Measurements from ENCODE around the gene BRD3OS.

BRD3OS gene

DNA sequence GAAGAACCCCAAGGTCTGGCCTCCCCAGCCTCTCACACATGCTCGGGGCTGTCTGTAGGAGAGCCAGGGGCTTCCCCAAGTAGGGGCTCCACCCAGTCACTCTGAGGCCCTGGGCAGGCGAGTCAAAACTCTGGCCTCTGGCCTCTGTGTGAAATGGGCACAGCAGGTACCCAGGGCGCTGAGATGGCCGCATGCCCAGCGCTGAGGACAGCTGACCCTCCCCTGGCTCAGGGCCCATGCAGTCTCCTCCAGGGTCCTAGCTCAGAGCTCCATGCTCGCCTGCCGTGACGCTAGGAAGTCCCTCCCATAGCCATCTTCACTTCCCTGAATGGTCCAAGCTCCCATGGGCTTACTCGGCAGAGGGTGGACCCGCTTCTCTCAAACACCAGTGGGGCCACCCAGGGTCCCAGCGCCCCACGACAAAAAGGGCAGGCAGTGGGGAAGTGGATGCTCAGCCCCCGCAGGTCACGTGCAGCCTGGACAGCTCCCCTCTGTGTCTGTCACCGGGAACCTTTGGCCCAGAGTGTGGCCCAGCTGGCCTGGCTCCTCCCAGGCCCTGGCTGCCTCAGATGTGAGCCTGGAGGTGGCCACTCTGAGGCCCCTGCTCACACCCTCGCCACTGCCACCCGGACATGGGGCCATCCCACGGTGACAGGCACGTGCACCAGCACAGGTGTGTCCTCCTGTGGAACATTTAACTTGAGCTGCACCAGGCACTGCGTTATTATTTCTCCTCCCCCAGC lies 21.0 kb upstream of the BRD3OS start:
- H3K9ac ChIP-seq (ENCODE audit: low read length in 5 of 5): no peak overlapping the region
- H3K9me3 ChIP-seq (ENCODE audit: control insufficient read depth in 5 of 5, low read length in 5 of 5): no peaks in the 10 kb centered on the region
- peaks cover 0 to 6% (median 5%) of the 10 kb centered on the region in 5 donors for H3K4me1 ChIP-seq (ENCODE audit: control insufficient read depth in 5 of 5, insufficient read depth in 5 of 5, low read length in 5 of 5)
- peaks cover 2 to 24% (median 7%) of the 10 kb centered on the region in 5 donors for H3K27me3 ChIP-seq (ENCODE audit: control insufficient read depth in 5 of 5, insufficient read depth in 4 of 5, low read length in 5 of 5)
- no peaks in the 10 kb centered on the region for H3K36me3 ChIP-seq (ENCODE audit: control insufficient read depth in 5 of 5, insufficient read depth in 5 of 5, low read length in 5 of 5)
- no peak overlapping the region for H3K27ac ChIP-seq (ENCODE audit: low read depth, low read length)
- H3K4me3 ChIP-seq (ENCODE audit: low read depth in 1 of 5, low read length in 5 of 5): no peak overlapping the region

DNA sequence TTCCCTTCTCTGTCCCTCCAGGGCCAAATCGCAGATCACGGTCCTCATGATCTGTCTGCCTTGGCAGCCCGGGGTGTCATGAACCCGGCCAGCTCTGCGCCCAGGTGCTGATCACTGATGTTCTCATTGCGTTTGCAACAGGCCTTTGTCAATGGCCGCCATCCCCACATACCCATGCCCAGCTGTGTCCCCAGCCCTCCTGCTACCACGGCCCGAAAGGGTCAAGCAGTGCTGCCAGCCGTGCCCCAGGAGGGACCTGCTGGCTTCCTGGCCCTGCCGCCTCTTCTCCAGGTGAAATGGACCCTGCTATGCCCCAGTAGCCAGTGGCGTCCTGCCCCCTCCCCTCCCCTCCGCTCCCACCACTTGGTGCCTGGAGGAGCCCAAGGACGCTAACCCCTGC lies 20.4 kb upstream of the BRD3OS start:
- Histone ChIP-seq H3K9ac (ENCODE audit: low read length in 5 of 5) (no peak overlapping the region), H3K27ac (ENCODE audit: low read depth, low read length) (no peak overlapping the region), H3K27me3 (ENCODE audit: control insufficient read depth in 5 of 5, insufficient read depth in 4 of 5, low read length in 5 of 5) (peaks cover 2 to 24% (median 7%) of the 10 kb centered on the region in 5 donors), H3K4me1 (ENCODE audit: control insufficient read depth in 5 of 5, insufficient read depth in 5 of 5, low read length in 5 of 5) (peaks cover 0 to 6% (median 5%) of the 10 kb centered on the region in 5 donors), H3K4me3 (ENCODE audit: low read depth in 1 of 5, low read length in 5 of 5) (no peak overlapping the region), H3K9me3 (ENCODE audit: control insufficient read depth in 5 of 5, low read length in 5 of 5) (no peaks in the 10 kb centered on the region), H3K36me3 (ENCODE audit: control insufficient read depth in 5 of 5, insufficient read depth in 5 of 5, low read length in 5 of 5) (no peaks in the 10 kb centered on the region)

DNA sequence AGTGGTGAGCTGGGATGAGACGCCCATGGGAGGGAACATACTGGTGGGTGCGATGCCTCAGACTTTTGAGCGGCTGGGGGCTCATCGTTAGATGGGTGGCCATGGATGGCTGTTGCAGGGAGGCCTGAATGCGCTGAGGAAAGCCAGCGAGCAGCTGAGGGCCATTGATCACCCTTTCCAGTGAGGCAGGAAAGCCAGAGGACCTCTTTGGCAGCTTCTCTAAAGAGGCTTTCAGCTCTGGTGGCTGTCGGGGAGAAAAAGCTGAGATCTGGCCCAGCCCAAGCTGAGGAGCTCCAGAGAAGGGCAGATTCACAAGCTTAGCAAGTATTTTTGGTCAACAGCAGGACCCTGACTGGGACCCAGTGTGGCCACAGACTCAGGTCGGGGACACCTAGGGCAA lies 19.9 kb upstream of the BRD3OS start:
- no peaks in the 10 kb centered on the region for H3K36me3 ChIP-seq (ENCODE audit: control insufficient read depth in 5 of 5, insufficient read depth in 5 of 5, low read length in 5 of 5)
- no peak overlapping the region for H3K27ac ChIP-seq (ENCODE audit: low read depth, low read length)
- H3K27me3 ChIP-seq (ENCODE audit: control insufficient read depth in 5 of 5, insufficient read depth in 4 of 5, low read length in 5 of 5): peaks cover 2 to 24% (median 11%) of the 10 kb centered on the region in 5 donors
- no peak overlapping the region for H3K9ac ChIP-seq (ENCODE audit: low read length in 5 of 5)
- no peak overlapping the region for H3K4me3 ChIP-seq (ENCODE audit: low read depth in 1 of 5, low read length in 5 of 5)
- H3K4me1 ChIP-seq (ENCODE audit: control insufficient read depth in 5 of 5, insufficient read depth in 5 of 5, low read length in 5 of 5): peaks cover 0 to 6% (median 5%) of the 10 kb centered on the region in 5 donors
- H3K9me3 ChIP-seq (ENCODE audit: control insufficient read depth in 5 of 5, low read length in 5 of 5): no peaks in the 10 kb centered on the region

DNA sequence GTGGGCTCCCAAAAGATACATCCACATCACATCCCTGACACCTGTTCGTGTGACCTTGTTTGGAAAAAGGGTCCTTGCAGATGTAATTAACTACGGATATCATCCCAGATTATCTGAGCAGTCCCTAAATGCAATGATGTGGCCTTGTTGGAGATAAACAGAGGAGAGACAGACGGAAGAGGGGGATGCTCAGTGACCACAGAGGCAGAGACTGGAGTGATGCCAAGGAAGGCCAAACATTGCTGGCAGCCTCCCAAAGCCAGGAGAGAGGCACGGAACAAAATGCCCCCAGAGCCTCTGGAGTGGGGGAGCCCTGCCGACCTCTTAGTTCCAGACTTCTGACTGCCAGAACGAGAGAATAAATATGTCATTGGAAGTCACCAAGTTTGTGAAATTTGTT lies 18.1 kb upstream of the BRD3OS start:
- no peak overlapping the region for H3K9ac ChIP-seq (ENCODE audit: low read length in 5 of 5)
- H3K27ac ChIP-seq (ENCODE audit: low read depth, low read length): no peak overlapping the region
- peaks cover 0 to 6% (median 5%) of the 10 kb centered on the region in 5 donors for H3K4me1 ChIP-seq (ENCODE audit: control insufficient read depth in 5 of 5, insufficient read depth in 5 of 5, low read length in 5 of 5)
- H3K4me3 ChIP-seq (ENCODE audit: low read depth in 1 of 5, low read length in 5 of 5): no peak overlapping the region
- H3K9me3 ChIP-seq (ENCODE audit: control insufficient read depth in 5 of 5, low read length in 5 of 5): no peaks in the 10 kb centered on the region
- peaks cover 2 to 24% (median 12%) of the 10 kb centered on the region in 5 donors for H3K27me3 ChIP-seq (ENCODE audit: control insufficient read depth in 5 of 5, insufficient read depth in 4 of 5, low read length in 5 of 5)
- H3K36me3 ChIP-seq (ENCODE audit: control insufficient read depth in 5 of 5, insufficient read depth in 5 of 5, low read length in 5 of 5): no peaks in the 10 kb centered on the region

DNA sequence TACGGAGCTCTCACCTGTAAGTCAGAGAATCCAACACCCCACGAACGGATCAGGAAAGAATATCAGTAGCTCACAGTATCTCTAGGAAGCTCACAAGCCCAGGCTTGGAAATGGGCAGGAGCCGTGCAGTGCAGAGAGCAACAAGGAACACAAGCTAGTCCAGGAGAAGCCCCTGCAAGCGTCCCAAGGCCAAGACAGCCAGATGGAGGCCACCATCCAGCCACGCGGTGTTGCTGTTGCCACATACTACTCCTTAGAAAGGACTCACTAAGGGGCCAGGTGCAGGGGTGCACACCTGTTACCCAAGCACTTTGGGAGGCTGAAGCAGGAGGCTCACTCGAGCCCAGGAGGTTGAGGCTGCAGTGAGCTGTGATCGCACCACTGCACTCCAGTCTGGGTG lies 17.7 kb upstream of the BRD3OS start:
- Histone ChIP-seq H3K4me1 (ENCODE audit: control insufficient read depth in 5 of 5, insufficient read depth in 5 of 5, low read length in 5 of 5) (peaks cover 0 to 6% (median 5%) of the 10 kb centered on the region in 5 donors), H3K9ac (ENCODE audit: low read length in 5 of 5) (no peak overlapping the region), H3K9me3 (ENCODE audit: control insufficient read depth in 5 of 5, low read length in 5 of 5) (no peaks in the 10 kb centered on the region), H3K27ac (ENCODE audit: low read depth, low read length) (no peak overlapping the region), H3K36me3 (ENCODE audit: control insufficient read depth in 5 of 5, insufficient read depth in 5 of 5, low read length in 5 of 5) (no peaks in the 10 kb centered on the region), H3K27me3 (ENCODE audit: control insufficient read depth in 5 of 5, insufficient read depth in 4 of 5, low read length in 5 of 5) (peaks cover 2 to 24% (median 12%) of the 10 kb centered on the region in 5 donors), H3K4me3 (ENCODE audit: low read depth in 1 of 5, low read length in 5 of 5) (no peak overlapping the region)

- H3K9ac ChIP-seq (ENCODE audit: low read length in 5 of 5): no peak overlapping the region
- no peak overlapping the region for H3K27ac ChIP-seq (ENCODE audit: low read depth, low read length)
- no peaks in the 10 kb centered on the region for H3K9me3 ChIP-seq (ENCODE audit: control insufficient read depth in 5 of 5, low read length in 5 of 5)
- no peaks in the 10 kb centered on the region for H3K36me3 ChIP-seq (ENCODE audit: control insufficient read depth in 5 of 5, insufficient read depth in 5 of 5, low read length in 5 of 5)
- no peak overlapping the region for H3K4me3 ChIP-seq (ENCODE audit: low read depth in 1 of 5, low read length in 5 of 5)
- H3K4me1 ChIP-seq (ENCODE audit: control insufficient read depth in 5 of 5, insufficient read depth in 5 of 5, low read length in 5 of 5): no peaks in the 10 kb centered on the region
- H3K27me3 ChIP-seq (ENCODE audit: control insufficient read depth in 5 of 5, insufficient read depth in 4 of 5, low read length in 5 of 5): peaks cover 2 to 18% (median 9%) of the 10 kb centered on the region in 5 donors
These were observed 14.7 kb upstream of the BRD3OS start for GRCh38 chr9:134010310-134011173.

GRCh38 chr9:134011401-134011800 lies 13.9 kb upstream of the BRD3OS start:
- Histone ChIP-seq H3K9ac (ENCODE audit: low read length in 5 of 5) (no peak overlapping the region), H3K9me3 (ENCODE audit: control insufficient read depth in 5 of 5, low read length in 5 of 5) (no peaks in the 10 kb centered on the region), H3K4me3 (ENCODE audit: low read depth in 1 of 5, low read length in 5 of 5) (no peak overlapping the region), H3K27me3 (ENCODE audit: control insufficient read depth in 5 of 5, insufficient read depth in 4 of 5, low read length in 5 of 5) (peaks cover 2 to 18% (median 9%) of the 10 kb centered on the region in 5 donors), H3K36me3 (ENCODE audit: control insufficient read depth in 5 of 5, insufficient read depth in 5 of 5, low read length in 5 of 5) (no peaks in the 10 kb centered on the region), H3K27ac (ENCODE audit: low read depth, low read length) (no peak overlapping the region), H3K4me1 (ENCODE audit: control insufficient read depth in 5 of 5, insufficient read depth in 5 of 5, low read length in 5 of 5) (no peaks in the 10 kb centered on the region)

DNA sequence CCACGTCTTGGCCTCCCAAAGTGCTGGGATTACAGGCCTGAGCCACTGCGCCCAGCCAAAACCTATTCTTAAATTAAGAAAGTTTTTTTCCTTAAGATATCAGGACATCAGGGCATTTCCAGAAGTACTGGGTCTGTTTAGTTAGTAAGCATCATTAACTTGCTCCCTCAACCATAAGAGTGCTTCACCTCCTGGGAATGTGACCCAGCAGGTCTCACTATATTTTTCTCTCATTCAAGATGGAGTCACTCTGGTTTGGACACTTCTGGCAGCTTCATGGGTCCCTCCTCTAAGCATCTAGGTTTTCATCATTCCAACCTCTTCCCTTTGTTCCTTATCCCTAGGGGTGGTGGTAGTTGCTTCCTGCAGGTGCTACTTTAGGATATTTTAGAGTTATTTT lies 10.3 kb upstream of the BRD3OS start:
- Histone ChIP-seq H3K4me1 (ENCODE audit: control insufficient read depth in 5 of 5, insufficient read depth in 5 of 5, low read length in 5 of 5) (no peaks in the 10 kb centered on the region), H3K27me3 (ENCODE audit: control insufficient read depth in 5 of 5, insufficient read depth in 4 of 5, low read length in 5 of 5) (peaks cover 0 to 6% (median 0%) of the 10 kb centered on the region in 5 donors), H3K9me3 (ENCODE audit: control insufficient read depth in 5 of 5, low read length in 5 of 5) (no peaks in the 10 kb centered on the region), H3K36me3 (ENCODE audit: control insufficient read depth in 5 of 5, insufficient read depth in 5 of 5, low read length in 5 of 5) (no peaks in the 10 kb centered on the region), H3K27ac (ENCODE audit: low read depth, low read length) (no peak overlapping the region), H3K4me3 (ENCODE audit: low read depth in 1 of 5, low read length in 5 of 5) (no peak overlapping the region), H3K9ac (ENCODE audit: low read length in 5 of 5) (no peak overlapping the region)

DNA sequence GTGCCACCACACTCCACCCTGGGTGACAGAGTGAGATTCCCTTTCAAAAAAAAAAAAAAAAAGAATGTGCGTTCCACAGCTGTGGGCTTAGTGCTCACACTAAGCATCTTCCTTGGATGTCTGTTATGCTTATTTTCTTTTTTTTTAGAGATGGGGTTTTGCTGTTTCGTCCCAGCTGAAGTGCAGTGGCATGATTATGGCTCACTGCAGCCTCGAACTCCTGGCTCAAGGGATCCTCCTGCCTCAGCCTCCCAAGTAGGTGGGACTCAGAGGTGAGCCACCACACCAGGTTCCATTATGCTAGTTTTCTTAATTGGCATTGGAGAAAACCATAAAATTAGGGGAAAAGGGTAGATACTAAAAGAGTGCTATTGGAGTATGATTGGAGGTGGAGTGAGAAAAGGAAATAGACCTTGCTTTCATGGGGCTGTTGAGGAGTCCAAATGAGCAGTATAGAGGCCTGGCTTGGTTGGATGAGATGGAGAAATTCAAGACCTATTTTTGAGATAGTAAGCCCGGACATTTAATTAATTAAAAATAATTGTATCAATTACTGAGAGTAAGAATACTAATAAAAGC lies 978 bp upstream of the BRD3OS start:
- H3K4me3 ChIP-seq (ENCODE audit: low read depth in 1 of 5, low read length in 5 of 5): peak overlapping the region; percentile 51 to 72 (median 61)
- no peaks in the 10 kb centered on the region for H3K9me3 ChIP-seq (ENCODE audit: control insufficient read depth in 5 of 5, low read length in 5 of 5)
- H3K4me1 ChIP-seq (ENCODE audit: control insufficient read depth in 5 of 5, insufficient read depth in 5 of 5, low read length in 5 of 5): peaks cover 3 to 35% (median 28%) of the 10 kb centered on the region in 5 donors
- no peak overlapping the region for H3K27ac ChIP-seq (ENCODE audit: low read depth, low read length)
- no peaks in the 10 kb centered on the region for H3K27me3 ChIP-seq (ENCODE audit: control insufficient read depth in 5 of 5, insufficient read depth in 4 of 5, low read length in 5 of 5)
- peaks cover 0 to 8% (median 0%) of the 10 kb centered on the region in 5 donors for H3K36me3 ChIP-seq (ENCODE audit: control insufficient read depth in 5 of 5, insufficient read depth in 5 of 5, low read length in 5 of 5)
- H3K9ac ChIP-seq (ENCODE audit: low read length in 5 of 5): no peak overlapping the region
